ENCODE measurements around the gene PNISR.

Gene PNISR

GRCh38 chr6:99434702-99435530 lies 9.8 kb upstream of the PNISR start:
- Histone ChIP-seq H3K9ac (ENCODE audit: low read length) (no peak overlapping the region), H3K27me3 (replicated peaks; ENCODE audit: insufficient read depth, low read length) (no peaks in the 10 kb centered on the region), H3K79me2 (ENCODE audit: low read length) (no peaks in the 10 kb centered on the region), H3K9me2 (replicated peaks; ENCODE audit: insufficient read depth, low read length) (no peaks in the 10 kb centered on the region), H2AFZ (ENCODE audit: low read length) (no peak overlapping the region), H3K27ac (ENCODE audit: low read length) (no peak overlapping the region), H3K4me1 (ENCODE audit: low read length) (no peaks in the 10 kb centered on the region), H3F3A (ENCODE audit: insufficient read depth, low read length) (no peaks in the 10 kb centered on the region), H3K9me3 (replicated peaks; ENCODE audit: insufficient read depth, low read length) (no peaks in the 10 kb centered on the region), H3K4me2 (ENCODE audit: low read depth, low read length) (no peak overlapping the region), H4K20me1 (ENCODE audit: insufficient read depth, low read length) (no peaks in the 10 kb centered on the region), H3K36me3 (replicated peaks; ENCODE audit: insufficient read depth, low read length) (no peaks in the 10 kb centered on the region; the same call in 1 of the 2 replicates), H3K4me3 (ENCODE audit: low read length) (no peak overlapping the region)
- TF ChIP-seq, protein P1, sequence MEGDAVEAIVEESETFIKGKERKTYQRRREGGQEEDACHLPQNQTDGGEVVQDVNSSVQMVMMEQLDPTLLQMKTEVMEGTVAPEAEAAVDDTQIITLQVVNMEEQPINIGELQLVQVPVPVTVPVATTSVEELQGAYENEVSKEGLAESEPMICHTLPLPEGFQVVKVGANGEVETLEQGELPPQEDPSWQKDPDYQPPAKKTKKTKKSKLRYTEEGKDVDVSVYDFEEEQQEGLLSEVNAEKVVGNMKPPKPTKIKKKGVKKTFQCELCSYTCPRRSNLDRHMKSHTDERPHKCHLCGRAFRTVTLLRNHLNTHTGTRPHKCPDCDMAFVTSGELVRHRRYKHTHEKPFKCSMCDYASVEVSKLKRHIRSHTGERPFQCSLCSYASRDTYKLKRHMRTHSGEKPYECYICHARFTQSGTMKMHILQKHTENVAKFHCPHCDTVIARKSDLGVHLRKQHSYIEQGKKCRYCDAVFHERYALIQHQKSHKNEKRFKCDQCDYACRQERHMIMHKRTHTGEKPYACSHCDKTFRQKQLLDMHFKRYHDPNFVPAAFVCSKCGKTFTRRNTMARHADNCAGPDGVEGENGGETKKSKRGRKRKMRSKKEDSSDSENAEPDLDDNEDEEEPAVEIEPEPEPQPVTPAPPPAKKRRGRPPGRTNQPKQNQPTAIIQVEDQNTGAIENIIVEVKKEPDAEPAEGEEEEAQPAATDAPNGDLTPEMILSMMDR (IDR thresholded peaks at IDR 0.05; ENCODE audit: low read length): peak; percentile 47
- no peak for TF ChIP-seq EZH2 (optimal IDR thresholded peaks at IDR 0.05; ENCODE audit: low read depth, low read length)
- TF ChIP-seq EZH2phosphoT487 (IDR thresholded peaks at IDR 0.05; ENCODE audit: low read length): no peak
- DNase-seq: peak; percentile 45

GRCh38 chr6:99432877-99433276 lies 7.8 kb upstream of the PNISR start:
- TF ChIP-seq EZH2 (optimal IDR thresholded peaks at IDR 0.05; ENCODE audit: low read depth, low read length) (no peak), EZH2phosphoT487 (IDR thresholded peaks at IDR 0.05; ENCODE audit: low read length) (no peak)
- TF ChIP-seq, protein P1 (IDR thresholded peaks at IDR 0.05; ENCODE audit: low read length): no peak
- Histone ChIP-seq H3K27me3 (replicated peaks; ENCODE audit: insufficient read depth, low read length) (no peaks in the 10 kb centered on the region), H3K9me3 (replicated peaks; ENCODE audit: insufficient read depth, low read length) (no peaks in the 10 kb centered on the region), H3K79me2 (ENCODE audit: low read length) (no peaks in the 10 kb centered on the region), H4K20me1 (ENCODE audit: insufficient read depth, low read length) (no peaks in the 10 kb centered on the region), H3K4me1 (ENCODE audit: low read length) (no peaks in the 10 kb centered on the region), H3K4me2 (ENCODE audit: low read depth, low read length) (no peak overlapping the region), H3F3A (ENCODE audit: insufficient read depth, low read length) (no peaks in the 10 kb centered on the region), H2AFZ (ENCODE audit: low read length) (no peak overlapping the region), H3K4me3 (ENCODE audit: low read length) (no peak overlapping the region), H3K9me2 (replicated peaks; ENCODE audit: insufficient read depth, low read length) (no peaks in the 10 kb centered on the region), H3K9ac (ENCODE audit: low read length) (no peak overlapping the region), H3K36me3 (replicated peaks; ENCODE audit: insufficient read depth, low read length) (no peaks in the 10 kb centered on the region; the same call in 1 of the 2 replicates), H3K27ac (ENCODE audit: low read length) (no peak overlapping the region)
- no peak for DNase-seq

- H3K27ac ChIP-seq (ENCODE audit: low read length): no peak overlapping the region
- no peak for DNase-seq
- TF ChIP-seq EZH2 (optimal IDR thresholded peaks at IDR 0.05; ENCODE audit: low read depth, low read length): no peak
- no peak for TF ChIP-seq EZH2phosphoT487 (IDR thresholded peaks at IDR 0.05; ENCODE audit: low read length)
- TF ChIP-seq, protein P1 (IDR thresholded peaks at IDR 0.05; ENCODE audit: low read length): no peak
- no peaks in the 10 kb centered on the region for H3K27me3 ChIP-seq (replicated peaks; ENCODE audit: insufficient read depth, low read length)
- no peak overlapping the region for H2AFZ ChIP-seq (ENCODE audit: low read length)
- no peak overlapping the region for H3K9ac ChIP-seq (ENCODE audit: low read length)
- H4K20me1 ChIP-seq (ENCODE audit: insufficient read depth, low read length): no peaks in the 10 kb centered on the region
- no peak overlapping the region for H3K4me3 ChIP-seq (ENCODE audit: low read length)
- no peaks in the 10 kb centered on the region for H3K9me2 ChIP-seq (replicated peaks; ENCODE audit: insufficient read depth, low read length)
- no peak overlapping the region for H3K4me2 ChIP-seq (ENCODE audit: low read depth, low read length)
- no peaks in the 10 kb centered on the region for H3K79me2 ChIP-seq (ENCODE audit: low read length)
- H3K36me3 ChIP-seq (replicated peaks; ENCODE audit: insufficient read depth, low read length): no peaks in the 10 kb centered on the region; the same call in 1 of the 2 replicates
- no peaks in the 10 kb centered on the region for H3K4me1 ChIP-seq (ENCODE audit: low read length)
- H3K9me3 ChIP-seq (replicated peaks; ENCODE audit: insufficient read depth, low read length): no peaks in the 10 kb centered on the region
- no peaks in the 10 kb centered on the region for H3F3A ChIP-seq (ENCODE audit: insufficient read depth, low read length)
These were observed 6.8 kb upstream of the PNISR start for GRCh38 chr6:99431901-99432300.
